Prostate gland (tissue), 2 donors: Measurements from ENCODE around the gene PLEK. TPM values are rescaled to one million over a fixed set of nuclear protein-coding genes. Genes with fewer than 3 reads are reported as not detected.
A peak's percentile ranks its signal among the peaks of the same experiment; 100 is the strongest.

Experiments used
- DNase-seq: peaks from one replicate; pipeline ENCODE4 v3.0.0-alpha.2; 2019; ENCODE audit warnings: low spot score
- H3K27ac ChIP-seq, 2 donors: fragments of 200-600 bp; sonication (generic); 2 replicates each; pipeline ENCODE4 v1.5.1; 2017 to 2019
- H3K27me3 ChIP-seq: fragments of 200-600 bp; sonication (generic); replicated peaks from 2 replicates; pipeline ENCODE4 v1.5.1; 2019; ENCODE audit not compliant: insufficient read depth
- H3K36me3 ChIP-seq, 2 donors: fragments of 200-600 bp; sonication (generic); 1 replicate in 1 of 2; 2 replicates in 1 of 2; pipeline versions ENCODE4 v1.5.1 to v1.8.1; 2017 to 2019
- H3K4me1 ChIP-seq: fragments of 200-600 bp; sonication (generic); replicated peaks from 2 replicates; pipeline ENCODE4 v1.5.1; 2019
- H3K4me3 ChIP-seq, 2 donors: fragments of 200-600 bp; sonication (generic); 2 replicates each; pipeline ENCODE4 v1.5.1; 2017 to 2019
- H3K9me3 ChIP-seq: fragments of 200-600 bp; sonication (generic); 2 replicates; pipeline ENCODE4 v1.5.1; 2017
- CTCF ChIP-seq, 4 experiments: fragments of 200-600 bp in 2 of 4; fragments of 450-650 bp in 2 of 4; sonication (generic) in 2 of 4; IDR thresholded peaks; 1 replicate in 3 of 4; 2 replicates in 1 of 4; pipeline ENCODE4 v1.5.1; 2016 to 2019; ENCODE audit warnings: antibody characterized with exemption in 4 of 4, mild to moderate bottlenecking in 2 of 4, moderate library complexity in 2 of 4
- POLR2A ChIP-seq: fragments of 450-650 bp; IDR thresholded peaks from one replicate; pipeline ENCODE4 v1.6.1; 2016; ENCODE audit warnings: antibody characterized with exemption, mild to moderate bottlenecking
- POLR2AphosphoS5 ChIP-seq: sonication (generic); formaldehyde crosslinking; IDR thresholded peaks from one replicate; pipeline ENCODE4 v1.6.1; 2017; ENCODE audit warnings: antibody characterized with exemption
- WGBS: methylation state at CpG from one replicate; pipeline ENCODE4 v1.1.5; 2018; 5-methylcytosine and 5-hydroxymethylcytosine counted together
- intact Hi-C: fragments of 100-400 bp; cut with DNase I; formaldehyde crosslinking; loops from one replicate; pipeline ENCODE4 v1.14.2; 2022
- total RNA-seq, 2 donors: library from RNA; depleted of rRNA; stranded (reverse); fragments of >200 nt; gene quantifications; one replicate each; pipeline ENCODE4 v1.1.0, GENCODE V29; 2016

Gene PLEK
- total RNA-seq, 2 donors from 2014 or later = 0.59 to 2.1 TPM

- no peak for DNase-seq
- Histone ChIP-seq H3K27ac (no peak overlapping the region), H3K27me3 (no peaks in the 10 kb centered on the region), H3K36me3 (no peaks in the 10 kb centered on the region), H3K9me3 (no peaks in the 10 kb centered on the region), H3K4me3 (no peak overlapping the region), H3K4me1 (no peaks in the 10 kb centered on the region)
- 84% methylated on average over 6 of the region's 6 CpGs for WGBS
- TF ChIP-seq CTCF (IDR thresholded peaks at IDR 0.05) (no peak), POLR2A (no peak), POLR2AphosphoS5 (no peak)
- intact Hi-C loops = no loop called here
These were observed 13.1 kb upstream of the PLEK start for GRCh38 chr2:68351997-68352396.

- intact Hi-C loops = no loop called here
- H3K4me1 ChIP-seq = no peaks in the 10 kb centered on the region
- no peak overlapping the region for H3K27ac ChIP-seq
- no peaks in the 10 kb centered on the region for H3K9me3 ChIP-seq
- no peak for DNase-seq
- 10% methylated on average over 2 of the region's 2 CpGs for WGBS
- H3K4me3 ChIP-seq = no peak overlapping the region
- H3K36me3 ChIP-seq = no peaks in the 10 kb centered on the region
- TF ChIP-seq POLR2AphosphoS5 = no peak
- no peak for TF ChIP-seq CTCF (IDR thresholded peaks at IDR 0.05)
- no peak for TF ChIP-seq POLR2A
- no peaks in the 10 kb centered on the region for H3K27me3 ChIP-seq
These were observed 12.3 kb upstream of the PLEK start for GRCh38 chr2:68352651-68353391.

GRCh38 chr2:68356599-68357239 lies 8.4 kb upstream of the PLEK start:
- 93% methylated on average over 4 of the region's 4 CpGs for WGBS
- TF ChIP-seq POLR2AphosphoS5 = no peak
- no peak for TF ChIP-seq POLR2A
- no peak for TF ChIP-seq CTCF (IDR thresholded peaks at IDR 0.05)
- no peak for DNase-seq

GRCh38 chr2:68357605-68358337 lies 7.3 kb upstream of the PLEK start:
- H3K4me1 ChIP-seq = no peaks in the 10 kb centered on the region
- H3K9me3 ChIP-seq = no peaks in the 10 kb centered on the region
- no peaks in the 10 kb centered on the region for H3K36me3 ChIP-seq
- intact Hi-C loops = no loop called here
- TF ChIP-seq CTCF (IDR thresholded peaks at IDR 0.05) (peak in 2 of 4 experiments; percentile 19 to 24), POLR2A (no peak), POLR2AphosphoS5 (no peak)
- H3K27me3 ChIP-seq = no peaks in the 10 kb centered on the region
- H3K4me3 ChIP-seq = no peak overlapping the region
- DNase-seq = peak; percentile 13
- H3K27ac ChIP-seq = no peak overlapping the region
- 72% methylated on average over 6 of the region's 6 CpGs for WGBS

More at GRCh38 chr2:68356599-68357239, 8.4 kb upstream of the PLEK start:
- Histone ChIP-seq H3K4me3 (no peak overlapping the region), H3K9me3 (no peaks in the 10 kb centered on the region), H3K27me3 (no peaks in the 10 kb centered on the region), H3K36me3 (no peaks in the 10 kb centered on the region), H3K4me1 (no peaks in the 10 kb centered on the region), H3K27ac (no peak overlapping the region)
- intact Hi-C loops = no loop called here
